Mesothelial cell of epicardium (in vitro differentiated cells): ENCODE data around the gene INTU. TPM values are rescaled to one million over a fixed set of nuclear protein-coding genes. Genes with fewer than 3 reads are reported as not detected.
A peak's percentile ranks its signal among the peaks of the same experiment; 100 is the strongest.

ENCODE experiments used
- DNase-seq, 2 experiments: peaks; one replicate each; pipeline ENCODE4 v3.0.0; 2021; ENCODE audit warnings: low spot score in 2 of 2; ENCODE audit not compliant: unreplicated experiment in 2 of 2
- H3K27ac Mint-ChIP-seq: 2 replicates; pipeline ENCODE4 v1.8.0; 2021; ENCODE audit warnings: mixed read lengths
- H3K27me3 Mint-ChIP-seq: 2 replicates; pipeline ENCODE4 v1.8.0; 2021; ENCODE audit warnings: low read depth, mixed read lengths
- H3K36me3 Mint-ChIP-seq: 2 replicates; pipeline ENCODE4 v1.8.0; 2021; ENCODE audit warnings: mixed read lengths
- H3K4me1 Mint-ChIP-seq: 2 replicates; pipeline ENCODE4 v1.8.0; 2021; ENCODE audit warnings: mixed read lengths
- H3K4me3 Mint-ChIP-seq: 2 replicates; pipeline ENCODE4 v1.8.0; 2021; ENCODE audit warnings: mild to moderate bottlenecking, moderate library complexity, mixed read lengths
- H3K9me3 Mint-ChIP-seq: 2 replicates; pipeline ENCODE4 v1.8.0; 2021; ENCODE audit warnings: mixed read lengths
- total RNA-seq: library from RNA; stranded (reverse); gene quantifications from 3 replicates; pipeline ENCODE4 v1.2.1, GENCODE V29; 2021
- TF ChIP-seq, protein P1 (sequence below): fragments of 200-600 bp; sonication (generic); IDR thresholded peaks from one replicate; pipeline ENCODE4 v1.5.0; 2021; ENCODE audit warnings: antibody characterized with exemption; ENCODE audit not compliant: unreplicated experiment

Gene INTU
- total RNA-seq, 1 donor from 2014 or later: 27.7 TPM

DNA sequence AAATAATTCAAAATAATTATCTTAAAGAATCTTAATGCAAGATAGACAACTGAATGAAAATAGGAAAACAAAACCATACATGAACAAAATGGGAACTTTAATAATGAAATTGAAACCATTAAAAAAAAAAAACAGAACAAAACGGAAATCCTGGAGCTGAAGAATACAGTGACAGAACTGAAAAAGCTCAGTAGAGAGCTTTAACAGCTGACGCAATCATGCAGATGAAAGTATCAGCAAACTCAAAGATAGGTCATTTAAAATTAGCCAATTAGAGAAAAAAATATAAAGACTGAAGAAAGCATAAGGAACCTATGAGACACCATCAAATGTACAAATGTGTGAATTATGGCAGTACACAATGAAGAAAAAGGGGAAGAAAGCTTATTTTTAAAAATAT lies 116.2 kb downstream of the INTU start:
- H3K27me3 Mint-ChIP-seq: peaks cover 7% of the 10 kb centered on the region
- no peaks in the 10 kb centered on the region for H3K4me1 Mint-ChIP-seq
- no peak overlapping the region for H3K27ac Mint-ChIP-seq
- TF ChIP-seq, protein P1, sequence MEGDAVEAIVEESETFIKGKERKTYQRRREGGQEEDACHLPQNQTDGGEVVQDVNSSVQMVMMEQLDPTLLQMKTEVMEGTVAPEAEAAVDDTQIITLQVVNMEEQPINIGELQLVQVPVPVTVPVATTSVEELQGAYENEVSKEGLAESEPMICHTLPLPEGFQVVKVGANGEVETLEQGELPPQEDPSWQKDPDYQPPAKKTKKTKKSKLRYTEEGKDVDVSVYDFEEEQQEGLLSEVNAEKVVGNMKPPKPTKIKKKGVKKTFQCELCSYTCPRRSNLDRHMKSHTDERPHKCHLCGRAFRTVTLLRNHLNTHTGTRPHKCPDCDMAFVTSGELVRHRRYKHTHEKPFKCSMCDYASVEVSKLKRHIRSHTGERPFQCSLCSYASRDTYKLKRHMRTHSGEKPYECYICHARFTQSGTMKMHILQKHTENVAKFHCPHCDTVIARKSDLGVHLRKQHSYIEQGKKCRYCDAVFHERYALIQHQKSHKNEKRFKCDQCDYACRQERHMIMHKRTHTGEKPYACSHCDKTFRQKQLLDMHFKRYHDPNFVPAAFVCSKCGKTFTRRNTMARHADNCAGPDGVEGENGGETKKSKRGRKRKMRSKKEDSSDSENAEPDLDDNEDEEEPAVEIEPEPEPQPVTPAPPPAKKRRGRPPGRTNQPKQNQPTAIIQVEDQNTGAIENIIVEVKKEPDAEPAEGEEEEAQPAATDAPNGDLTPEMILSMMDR: no peak
- H3K36me3 Mint-ChIP-seq: peaks cover 3% of the 10 kb centered on the region
- H3K9me3 Mint-ChIP-seq: peaks cover 34% of the 10 kb centered on the region
- H3K4me3 Mint-ChIP-seq: no peak overlapping the region
- no peak for DNase-seq

DNA sequence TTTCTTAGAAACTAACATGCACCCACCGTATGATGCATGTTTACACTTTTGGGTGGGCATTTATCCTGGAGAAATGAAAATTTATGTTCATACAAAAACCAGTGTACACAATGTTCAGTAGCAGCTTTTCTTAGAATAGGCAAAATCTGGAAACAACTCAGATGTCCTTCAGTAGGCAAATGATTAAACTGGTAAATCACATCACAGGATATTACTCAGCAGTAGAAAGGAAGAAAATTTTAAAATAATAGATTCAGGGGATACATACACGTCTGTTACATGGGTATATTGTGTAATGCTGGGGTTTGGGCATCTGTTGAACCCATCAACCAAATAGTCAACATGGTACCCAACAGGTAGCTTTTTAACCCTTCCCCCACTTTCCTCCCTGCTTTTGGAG lies 124.1 kb downstream of the INTU start:
- Mint-ChIP-seq H3K4me1 (no peaks in the 10 kb centered on the region), H3K9me3 (peaks cover 26% of the 10 kb centered on the region), H3K27me3 (no peaks in the 10 kb centered on the region), H3K27ac (no peak overlapping the region), H3K4me3 (no peak overlapping the region), H3K36me3 (no peaks in the 10 kb centered on the region)
- DNase-seq: no peak
- TF ChIP-seq, protein P1: no peak

DNA sequence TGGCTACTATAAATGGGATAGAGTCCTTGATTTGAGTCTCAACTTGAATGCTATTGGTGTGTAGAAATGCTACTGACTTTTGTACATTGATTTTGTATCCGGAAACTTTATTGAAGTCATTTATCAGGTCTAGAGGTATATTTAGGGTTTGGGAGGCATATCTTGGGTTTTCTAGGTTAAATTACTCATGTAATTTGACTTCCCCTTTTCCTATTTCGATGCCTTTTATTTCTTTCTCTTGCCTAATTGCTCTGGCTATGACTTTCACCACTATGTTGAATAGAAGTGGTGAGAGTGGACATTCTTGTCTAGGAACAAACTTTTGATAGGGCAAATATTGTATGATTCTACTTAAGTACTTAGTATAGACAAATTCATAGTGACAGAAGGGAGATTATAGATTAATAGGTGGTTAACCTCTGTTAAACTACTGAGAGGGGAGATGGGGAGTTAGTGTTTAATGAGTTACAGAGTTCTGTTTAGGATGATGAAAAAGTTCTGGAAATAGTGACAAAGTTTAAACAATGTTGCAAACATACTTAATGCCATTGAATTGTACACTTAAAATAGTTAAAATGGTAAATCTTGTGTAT lies 126.6 kb downstream of the INTU start:
- H3K36me3 Mint-ChIP-seq: no peaks in the 10 kb centered on the region
- peaks cover 21% of the 10 kb centered on the region for H3K9me3 Mint-ChIP-seq
- DNase-seq: no peak
- H3K27ac Mint-ChIP-seq: no peak overlapping the region
- H3K27me3 Mint-ChIP-seq: no peaks in the 10 kb centered on the region
- H3K4me1 Mint-ChIP-seq: no peaks in the 10 kb centered on the region
- TF ChIP-seq, protein P1: no peak
- no peak overlapping the region for H3K4me3 Mint-ChIP-seq

DNA sequence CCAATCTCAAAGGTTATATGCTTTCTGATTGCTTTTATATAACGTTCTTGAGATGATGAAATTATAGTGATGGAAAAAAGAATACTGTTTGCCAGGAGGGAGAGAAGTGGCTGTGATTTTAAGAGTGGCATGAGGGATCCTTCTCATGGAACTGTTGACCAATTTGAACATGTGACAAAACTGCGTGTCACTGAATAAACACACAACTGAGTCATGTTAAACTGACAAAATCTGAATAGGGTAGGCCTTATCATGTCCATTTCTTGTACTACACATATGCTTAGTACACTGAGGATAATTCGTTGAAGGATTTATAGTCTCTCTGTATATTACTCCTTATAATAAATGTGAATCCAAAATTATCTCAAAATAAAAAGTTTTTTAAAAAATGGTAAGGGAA lies 127.1 kb downstream of the INTU start:
- Mint-ChIP-seq H3K27ac (no peak overlapping the region), H3K27me3 (no peaks in the 10 kb centered on the region), H3K4me3 (no peak overlapping the region), H3K9me3 (peaks cover 21% of the 10 kb centered on the region), H3K4me1 (no peaks in the 10 kb centered on the region), H3K36me3 (no peaks in the 10 kb centered on the region)
- no peak for DNase-seq
- TF ChIP-seq, protein P1: no peak

DNA sequence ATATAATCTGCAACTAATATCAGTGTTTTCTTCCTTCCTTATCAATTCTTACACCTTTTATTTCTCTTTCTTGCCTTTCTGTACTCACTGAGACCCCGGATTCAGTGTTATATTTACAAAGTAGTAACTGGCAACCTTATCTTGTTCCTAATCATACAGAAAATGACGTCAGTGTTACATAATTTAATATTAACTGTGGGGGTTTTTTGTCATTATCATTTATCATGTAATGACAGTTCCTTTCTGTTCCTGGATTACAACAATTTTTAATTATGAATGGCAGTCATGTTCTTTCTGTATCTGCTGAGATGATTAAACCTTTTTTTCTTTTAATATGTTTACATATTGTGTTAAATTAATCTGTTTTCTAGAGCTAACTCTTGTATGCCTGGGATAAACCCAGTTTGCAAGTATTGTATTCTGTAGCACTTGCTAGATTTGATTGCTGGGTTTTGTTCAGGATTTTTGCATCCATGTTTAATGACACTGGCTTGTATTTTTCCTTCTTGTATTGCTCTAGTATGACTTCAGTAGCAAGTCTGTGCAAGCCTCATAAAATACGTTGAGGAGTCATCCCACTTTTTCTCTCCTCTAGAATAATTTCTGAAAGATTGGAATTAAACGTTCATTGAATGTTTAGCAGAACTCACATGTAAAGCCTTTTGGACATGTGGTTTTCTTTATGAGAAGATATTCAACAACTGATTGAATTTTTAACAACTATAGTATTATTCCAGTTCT lies 138.9 kb downstream of the INTU start:
- H3K4me3 Mint-ChIP-seq: no peak overlapping the region
- no peaks in the 10 kb centered on the region for H3K9me3 Mint-ChIP-seq
- TF ChIP-seq, protein P1: no peak
- peaks cover 15% of the 10 kb centered on the region for H3K4me1 Mint-ChIP-seq
- H3K27ac Mint-ChIP-seq: peak overlapping the region; percentile 26
- no peak for DNase-seq
- H3K27me3 Mint-ChIP-seq: no peaks in the 10 kb centered on the region
- H3K36me3 Mint-ChIP-seq: no peaks in the 10 kb centered on the region
